Choroid plexus epithelial cell (primary cell): ENCODE measurements around the gene FAM227B.

Experiments used
- DNase-seq: peaks from one replicate; pipeline ENCODE4 v3.0.0-alpha.2; 2010; ENCODE audit warnings: low read depth
- H3K4me3 ChIP-seq: 2 replicates; pipeline ENCODE4 v1.5.1; 2011; ENCODE audit warnings: low read depth, mild to moderate bottlenecking, control low read depth, low read length, moderate library complexity
- TF ChIP-seq, protein P1 (sequence below): conservative IDR thresholded peaks from 2 replicates; pipeline ENCODE4 v1.5.1; 2011; ENCODE audit warnings: low read depth, mild to moderate bottlenecking, control low read depth, inconsistent platforms, low read length, moderate library complexity

FAM227B gene

DNA sequence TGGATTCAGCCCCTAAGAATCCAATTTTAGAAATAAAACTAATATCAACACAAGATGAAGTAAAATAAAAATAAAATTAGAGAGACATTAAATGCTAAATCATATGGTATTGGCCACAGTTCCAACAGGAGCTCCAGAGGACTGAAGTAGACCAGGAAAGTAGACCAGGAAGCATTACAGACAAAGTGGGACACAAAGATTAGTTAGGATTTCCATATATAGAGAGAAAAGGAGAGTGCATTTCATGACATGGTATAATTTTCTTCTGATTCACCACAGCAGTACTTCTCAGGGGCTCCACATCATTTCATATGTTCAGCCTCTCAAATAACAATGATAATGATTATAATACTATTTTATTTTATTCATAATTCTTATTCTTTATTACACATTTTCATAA, 179.3 kb downstream of the FAM227B start:
- no peak overlapping the region for H3K4me3 ChIP-seq
- TF ChIP-seq, protein P1, sequence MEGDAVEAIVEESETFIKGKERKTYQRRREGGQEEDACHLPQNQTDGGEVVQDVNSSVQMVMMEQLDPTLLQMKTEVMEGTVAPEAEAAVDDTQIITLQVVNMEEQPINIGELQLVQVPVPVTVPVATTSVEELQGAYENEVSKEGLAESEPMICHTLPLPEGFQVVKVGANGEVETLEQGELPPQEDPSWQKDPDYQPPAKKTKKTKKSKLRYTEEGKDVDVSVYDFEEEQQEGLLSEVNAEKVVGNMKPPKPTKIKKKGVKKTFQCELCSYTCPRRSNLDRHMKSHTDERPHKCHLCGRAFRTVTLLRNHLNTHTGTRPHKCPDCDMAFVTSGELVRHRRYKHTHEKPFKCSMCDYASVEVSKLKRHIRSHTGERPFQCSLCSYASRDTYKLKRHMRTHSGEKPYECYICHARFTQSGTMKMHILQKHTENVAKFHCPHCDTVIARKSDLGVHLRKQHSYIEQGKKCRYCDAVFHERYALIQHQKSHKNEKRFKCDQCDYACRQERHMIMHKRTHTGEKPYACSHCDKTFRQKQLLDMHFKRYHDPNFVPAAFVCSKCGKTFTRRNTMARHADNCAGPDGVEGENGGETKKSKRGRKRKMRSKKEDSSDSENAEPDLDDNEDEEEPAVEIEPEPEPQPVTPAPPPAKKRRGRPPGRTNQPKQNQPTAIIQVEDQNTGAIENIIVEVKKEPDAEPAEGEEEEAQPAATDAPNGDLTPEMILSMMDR = no peak
- no peak for DNase-seq

- H3K4me3 ChIP-seq = no peak overlapping the region
- no peak for DNase-seq
- TF ChIP-seq, protein P1 = no peak
These were observed 180.8 kb downstream of the FAM227B start for GRCh38 chr15:49439678-49440395.

GRCh38 chr15:49438962-49439631, 181.5 kb downstream of the FAM227B start:
- H3K4me3 ChIP-seq = no peak overlapping the region
- peak; percentile 13 for DNase-seq
- TF ChIP-seq, protein P1 = no peak

DNA sequence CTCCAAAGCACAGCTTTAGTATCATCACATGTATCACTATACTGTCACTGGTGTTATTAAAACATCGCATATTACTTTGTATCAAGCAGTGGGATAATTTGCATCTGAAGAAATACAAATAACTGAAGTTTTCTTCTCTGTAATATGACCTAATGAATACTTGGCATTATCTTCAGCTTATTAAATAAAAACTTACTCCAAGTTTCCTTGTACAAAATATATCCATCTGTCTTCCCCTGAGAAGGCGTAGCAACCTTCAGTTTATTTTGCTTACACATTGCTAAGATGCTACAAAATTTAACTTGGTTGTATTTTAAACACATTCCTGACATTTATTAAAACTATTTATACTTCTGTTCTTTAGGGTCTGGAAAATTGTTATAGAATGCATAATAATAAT, 183.9 kb downstream of the FAM227B start:
- DNase-seq = no peak
- TF ChIP-seq, protein P1 = no peak

DNA sequence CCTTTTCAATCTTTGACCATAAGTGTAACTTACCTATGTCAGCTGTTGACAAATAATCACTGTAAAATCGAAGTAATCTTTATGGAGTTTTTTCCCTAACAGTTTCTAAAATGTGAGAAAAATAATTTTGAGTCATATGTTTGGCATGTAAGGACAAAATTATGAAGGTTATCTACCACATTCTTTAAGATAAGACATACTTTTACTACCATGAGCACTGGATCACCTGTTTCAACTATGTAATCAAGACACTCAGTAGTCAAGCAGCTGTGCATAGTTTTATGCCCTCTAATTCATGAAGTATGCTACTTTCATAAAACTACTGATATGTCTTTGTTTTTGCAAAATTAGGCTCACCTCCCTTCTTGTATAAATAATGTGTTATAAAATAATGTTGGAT, 185.4 kb downstream of the FAM227B start:
- H3K4me3 ChIP-seq = no peak overlapping the region
- TF ChIP-seq, protein P1 = no peak
- DNase-seq = peak; percentile 76

More for the DNA sequence above, 183.9 kb downstream of the FAM227B start:
- H3K4me3 ChIP-seq = no peak overlapping the region

DNA sequence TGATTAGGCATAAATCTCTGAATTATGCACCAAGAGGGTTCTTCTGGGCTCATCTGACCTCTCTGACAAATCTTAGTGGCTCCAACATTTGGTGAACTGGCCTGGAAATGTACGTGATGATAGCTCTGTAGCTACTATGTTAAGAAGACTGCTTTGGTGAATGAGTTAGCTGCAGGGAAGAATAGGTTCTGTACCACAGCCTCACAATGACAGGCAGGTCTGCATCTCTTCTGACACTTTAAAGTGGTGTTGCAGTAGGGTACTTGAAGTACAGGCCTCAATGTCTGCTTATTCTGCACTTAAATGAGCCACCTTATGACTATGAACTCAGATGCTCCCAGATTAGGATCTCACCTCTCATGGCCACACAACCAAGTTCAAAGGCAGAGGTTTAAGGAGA, 190.6 kb downstream of the FAM227B start:
- DNase-seq = no peak
- H3K4me3 ChIP-seq = no peak overlapping the region
- TF ChIP-seq, protein P1 = no peak
